NCI-H146 (cell line): ENCODE measurements around the gene ADAMTSL3.

ENCODE experiments used
- DNase-seq: peaks from one replicate; lab custom pipeline; 2025; lab: John Stamatoyannopoulos, UW

The ADAMTSL3 gene

DNA sequence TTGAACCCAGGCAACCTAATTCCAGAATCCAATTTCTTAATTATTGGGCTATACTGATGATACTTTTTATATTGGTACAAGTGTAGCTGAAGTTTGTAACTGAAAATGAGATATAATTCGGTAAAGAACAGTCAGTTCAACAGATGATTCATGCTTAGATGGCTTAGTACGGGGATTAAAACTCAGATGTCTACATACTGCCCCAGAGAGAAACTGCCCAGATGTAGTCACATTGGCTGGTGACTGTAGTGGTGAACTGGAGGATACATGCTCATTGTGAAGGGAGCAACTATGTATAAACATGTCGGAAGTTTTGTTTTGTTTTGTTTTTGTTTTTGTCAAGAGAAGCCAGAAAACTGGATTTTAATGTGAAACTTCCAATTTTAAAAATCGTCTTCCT, 179.6 kb downstream of the ADAMTSL3 start:
- no peak for DNase-seq

DNA sequence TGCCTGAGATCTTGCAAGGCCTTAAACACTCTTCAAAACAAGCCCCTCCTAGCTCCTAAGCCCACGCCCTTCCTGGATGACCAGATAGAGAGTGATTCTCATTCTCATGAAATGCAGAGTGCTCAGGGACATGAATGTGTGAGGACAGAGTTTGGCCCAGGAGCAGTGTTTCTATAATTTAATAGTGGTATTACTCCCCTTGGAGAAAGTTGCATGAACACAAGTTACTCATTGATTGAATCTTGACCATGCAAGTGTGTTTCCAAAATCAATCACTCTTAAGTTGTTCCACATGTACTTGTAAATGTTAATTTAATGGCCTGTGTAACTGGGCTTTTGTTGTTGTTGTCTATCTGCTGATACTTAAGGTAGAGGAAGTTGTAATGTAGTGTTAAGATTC, 181.6 kb downstream of the ADAMTSL3 start:
- no peak for DNase-seq

- peak; percentile 30 for DNase-seq
These were observed 184.1 kb downstream of the ADAMTSL3 start for GRCh38 chr15:83837945-83838571.

GRCh38 chr15:83838763-83839162, 184.8 kb downstream of the ADAMTSL3 start:
- DNase-seq, result no peak

DNA sequence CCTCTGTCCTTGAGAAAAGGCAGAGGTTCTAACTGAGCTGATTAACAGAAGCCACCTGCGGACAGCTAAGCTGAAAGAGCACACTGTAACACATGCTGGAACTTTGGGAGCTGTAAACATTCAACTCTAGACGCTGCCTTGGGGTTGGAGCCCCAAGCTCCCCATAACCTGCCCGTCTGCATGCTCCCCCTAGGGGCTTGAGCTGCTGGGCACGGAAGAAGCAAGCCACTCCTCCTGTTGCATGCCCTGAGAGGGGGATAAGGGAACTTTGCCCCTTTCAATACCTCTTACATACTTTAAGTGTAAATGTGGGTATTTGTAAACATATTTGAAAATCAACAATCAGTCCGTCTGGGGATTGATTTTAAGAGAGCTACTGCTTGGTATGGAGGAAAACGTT, 188.4 kb downstream of the ADAMTSL3 start:
- DNase-seq, result no peak

DNA sequence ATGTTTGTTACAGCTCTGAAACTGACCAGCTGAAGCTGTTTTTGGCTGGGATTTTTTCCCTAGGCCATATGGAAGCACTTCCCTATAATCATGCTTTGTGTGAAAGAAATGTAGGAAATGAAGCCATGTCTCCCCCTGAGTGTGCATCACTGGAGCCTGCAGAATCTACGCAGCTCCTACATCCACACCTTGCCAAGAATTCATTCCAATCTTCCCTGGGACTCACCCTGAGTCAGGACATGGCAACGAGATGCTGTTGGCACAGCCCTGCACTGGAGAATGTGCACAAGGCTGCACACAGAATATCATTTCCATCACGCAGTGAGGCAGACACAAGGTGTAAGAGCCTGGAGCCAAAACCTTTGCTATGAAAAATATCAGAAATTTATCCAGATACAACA, 189.5 kb downstream of the ADAMTSL3 start:
- no peak for DNase-seq

GRCh38 chr15:83844742-83845141, 190.8 kb downstream of the ADAMTSL3 start:
- DNase-seq, result no peak

DNA sequence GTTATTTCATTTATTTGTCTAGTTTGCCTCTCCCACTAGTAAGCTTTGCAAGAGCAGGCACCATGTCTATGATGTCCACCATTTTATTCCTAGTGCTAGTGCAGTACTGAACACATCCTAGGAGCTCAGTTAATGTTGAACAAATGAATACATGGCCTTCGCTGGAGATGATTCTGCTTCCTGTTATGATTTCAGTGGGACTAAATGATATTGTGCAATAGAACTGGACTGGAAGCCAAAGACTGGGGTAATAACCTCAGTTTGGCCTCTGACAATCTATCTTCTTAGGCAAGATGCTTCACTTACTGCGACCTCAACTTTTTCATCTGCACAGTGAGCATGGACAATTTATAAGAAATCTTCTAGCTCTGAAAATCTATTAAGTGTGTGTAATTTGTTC, 191.3 kb downstream of the ADAMTSL3 start:
- DNase-seq, result no peak

DNA sequence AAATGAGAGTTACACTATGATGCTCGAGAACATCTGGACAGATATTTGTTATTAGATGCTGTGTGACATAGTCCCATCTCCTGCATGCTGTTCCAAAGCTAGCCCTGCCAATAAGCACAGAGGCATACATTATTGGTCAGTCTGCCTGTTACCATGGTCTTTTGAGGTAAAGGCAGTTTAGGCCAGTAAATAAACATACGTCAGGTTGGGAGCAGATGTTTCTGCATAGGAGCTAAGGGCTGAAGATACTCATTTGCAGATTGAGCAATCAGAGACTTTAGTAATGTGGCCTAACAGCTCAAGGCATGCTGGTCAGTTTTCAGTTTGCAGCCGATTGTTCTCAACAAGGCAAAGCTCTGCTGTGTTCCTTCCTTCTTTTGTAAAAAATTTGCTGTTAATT, 192.9 kb downstream of the ADAMTSL3 start:
- no peak for DNase-seq

DNA sequence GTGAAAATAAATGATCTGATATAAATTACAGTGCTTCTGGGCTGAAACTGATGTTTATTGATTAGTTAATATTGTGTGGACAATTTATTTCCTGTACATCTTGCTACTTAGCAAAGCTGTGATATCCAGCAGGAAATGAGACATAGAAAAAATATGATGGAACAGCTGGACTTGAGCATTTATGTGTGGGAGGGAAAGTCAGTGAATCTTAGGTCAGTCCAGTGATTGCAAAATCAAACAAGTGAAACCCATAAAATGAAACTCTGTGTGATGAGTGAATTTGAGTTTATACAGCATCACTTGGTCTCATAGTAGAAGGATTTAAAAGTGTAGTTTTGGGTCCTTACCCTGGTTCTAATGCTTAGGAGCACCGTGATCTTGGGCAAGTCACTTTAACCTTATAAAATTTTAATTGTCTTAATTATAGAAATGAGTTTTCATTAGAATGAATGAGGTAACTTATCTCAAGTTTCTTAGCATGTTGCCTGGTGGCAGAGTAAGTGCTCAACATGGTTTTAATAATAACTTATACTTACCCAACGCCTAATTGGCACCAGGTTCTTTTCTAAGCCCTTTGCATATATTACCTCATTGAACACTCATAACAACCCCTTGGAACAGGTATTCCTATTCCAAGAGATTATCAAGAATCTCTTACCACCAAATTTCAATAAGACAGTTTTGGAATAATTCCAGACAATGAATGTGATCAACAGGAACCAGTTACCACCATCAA, 194.6 kb downstream of the ADAMTSL3 start:
- no peak for DNase-seq

GRCh38 chr15:83850015-83850414, 196.1 kb downstream of the ADAMTSL3 start:
- no peak for DNase-seq

DNA sequence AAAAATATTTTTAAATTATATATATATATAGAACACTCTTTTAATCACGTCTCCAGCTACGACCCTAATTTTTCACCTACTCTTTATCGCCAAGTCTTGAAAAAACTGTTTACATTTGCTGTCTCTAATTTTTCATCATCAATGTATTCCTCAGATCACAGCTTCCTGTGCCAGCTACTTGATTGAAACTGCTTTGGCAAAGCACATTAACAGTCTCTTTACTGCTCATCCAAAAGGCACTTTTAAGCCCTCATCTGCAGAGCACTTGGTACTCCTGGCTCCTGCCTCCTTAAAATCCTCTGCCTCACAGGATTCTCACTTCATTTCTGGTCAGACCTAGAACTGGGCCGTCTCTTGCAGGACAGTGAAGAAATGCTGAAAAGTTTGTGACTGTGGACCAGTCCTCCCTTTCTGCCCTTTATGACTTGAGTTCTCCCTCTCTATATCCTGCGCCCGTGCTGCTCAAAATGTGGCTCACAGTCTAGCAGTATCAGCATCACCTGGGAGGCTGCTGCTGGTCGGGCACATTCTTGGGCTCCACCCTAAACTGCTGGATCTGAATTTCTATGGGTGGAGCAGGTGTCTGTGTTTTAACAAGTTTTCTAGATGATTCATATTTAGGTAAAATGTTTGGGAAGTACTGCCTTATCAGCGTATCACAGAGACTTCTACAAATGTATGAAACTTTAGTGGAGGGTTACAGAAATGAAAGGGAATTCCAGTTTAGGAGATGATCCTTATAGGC, 196.8 kb downstream of the ADAMTSL3 start:
- DNase-seq, result no peak

DNA sequence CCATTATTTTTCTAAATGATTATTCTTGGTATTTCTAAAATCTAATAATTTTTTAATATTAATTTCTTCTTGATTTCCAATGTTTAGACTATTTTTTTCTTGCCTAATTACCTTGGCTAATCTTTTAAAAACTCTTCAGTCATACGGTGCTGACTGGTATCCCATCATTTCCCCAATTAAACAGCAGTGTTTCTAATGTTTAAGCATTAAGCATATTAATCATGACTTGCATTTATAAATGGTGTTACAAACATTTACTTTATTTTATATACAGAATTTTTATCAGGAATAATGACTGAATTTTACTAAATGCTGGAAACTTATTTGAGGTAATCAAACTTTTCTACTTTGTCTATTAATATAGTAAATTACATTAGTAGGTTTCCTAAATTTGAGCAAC, 199.3 kb downstream of the ADAMTSL3 start:
- DNase-seq, result no peak

DNA sequence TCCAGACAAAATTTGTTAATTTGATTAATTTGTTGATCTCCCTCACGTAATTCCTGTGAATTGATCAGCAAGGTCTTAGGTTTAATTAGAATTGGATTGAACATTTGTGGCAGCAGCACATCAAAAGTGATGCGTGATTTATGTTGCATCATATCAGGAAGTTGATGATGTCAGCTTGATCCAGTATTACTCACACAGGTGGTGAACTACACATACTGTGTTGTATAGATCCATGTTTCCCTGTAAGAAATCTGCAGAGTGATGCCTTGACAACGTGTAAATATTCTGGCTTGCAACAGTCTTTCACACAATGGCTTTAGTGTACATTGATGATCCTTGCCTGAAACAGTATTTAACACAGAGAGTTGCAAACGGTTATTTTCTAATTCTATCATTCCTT, 200.4 kb downstream of the ADAMTSL3 start:
- DNase-seq, result no peak

DNA sequence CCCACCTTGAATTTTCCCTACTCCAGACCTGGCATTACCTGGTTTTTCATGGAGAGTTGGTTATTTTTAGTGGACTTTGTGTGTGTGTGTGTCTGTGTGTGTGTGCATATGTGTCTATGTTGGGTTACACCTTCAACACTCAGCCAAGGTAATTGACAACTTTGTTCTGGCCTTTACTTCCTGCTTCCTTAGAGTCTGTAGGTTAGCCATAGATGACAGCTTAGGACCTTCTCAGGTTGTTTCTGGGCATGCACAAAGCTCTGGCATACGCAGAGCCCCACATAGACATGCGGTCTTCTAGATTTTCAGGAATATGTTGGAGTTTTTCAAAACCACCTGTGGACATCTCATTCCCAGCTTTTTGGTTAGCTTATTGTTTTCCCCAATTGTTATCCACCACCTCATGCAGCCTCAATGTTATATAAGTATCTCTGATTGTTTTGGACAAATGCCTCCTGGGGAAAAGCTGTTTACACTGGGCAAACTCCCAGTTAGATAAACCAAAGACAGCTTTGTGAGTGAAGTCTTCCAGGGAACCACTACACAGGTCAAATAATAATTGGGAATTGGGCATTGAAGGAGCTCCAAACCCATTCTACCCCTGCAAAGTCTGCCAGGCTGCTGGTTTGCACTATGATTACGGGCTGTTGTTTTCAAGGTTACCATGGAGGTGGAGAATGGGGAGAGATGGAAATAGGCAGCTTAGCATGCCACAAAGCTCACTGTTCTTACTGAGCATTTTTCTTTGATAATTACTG, 201.2 kb downstream of the ADAMTSL3 start:
- DNase-seq, result no peak

DNA sequence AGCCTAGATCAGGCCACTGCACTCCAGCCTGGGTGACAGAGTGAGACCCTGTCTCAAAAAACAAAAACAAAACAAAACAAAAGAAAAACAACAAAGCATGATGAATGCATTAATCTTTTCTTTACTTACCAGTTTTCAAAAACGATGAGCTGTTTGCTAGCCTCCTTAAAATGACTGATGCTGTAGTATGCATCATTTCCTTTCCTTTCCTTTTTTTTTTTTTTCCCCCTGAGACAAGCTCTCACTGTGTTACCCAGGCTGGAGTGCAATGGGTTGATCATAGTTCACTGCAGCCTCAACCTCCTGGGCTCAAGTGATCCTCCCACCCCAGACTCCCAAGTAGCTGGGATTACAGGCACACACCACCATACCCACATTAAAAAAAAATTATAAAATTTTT, 202.0 kb downstream of the ADAMTSL3 start:
- no peak for DNase-seq

DNA sequence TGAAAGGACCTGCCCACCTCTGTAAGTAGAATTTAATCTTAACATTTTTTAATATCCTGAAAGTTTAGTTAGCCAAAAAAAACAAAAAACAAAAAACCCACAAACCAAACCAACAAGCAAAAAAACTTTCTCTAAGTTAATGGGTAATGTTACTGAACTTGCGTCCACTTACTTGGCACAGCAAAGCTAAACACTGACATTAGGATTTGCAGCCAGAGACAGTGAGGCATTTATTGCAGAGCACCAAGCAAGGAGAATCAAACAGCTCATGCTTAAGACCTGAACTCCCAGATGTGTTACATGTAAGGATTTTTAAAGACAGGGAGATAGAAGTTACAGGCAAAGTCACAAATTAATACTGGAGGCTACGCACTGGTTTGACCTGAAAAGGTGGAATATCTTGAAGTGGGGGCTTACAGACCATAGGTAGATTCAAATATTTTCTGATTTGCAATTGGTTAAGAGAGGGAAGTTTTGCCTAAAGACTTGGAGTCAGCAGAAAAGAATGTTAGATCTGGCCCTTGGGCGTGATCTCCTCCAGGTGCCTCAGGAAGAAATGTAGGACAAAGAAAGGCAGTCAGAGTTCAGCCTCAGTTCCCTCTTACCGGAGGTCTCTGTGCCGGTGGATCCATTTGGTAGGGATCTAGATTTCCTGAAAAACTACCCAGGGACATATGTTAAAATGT, 205.0 kb downstream of the ADAMTSL3 start:
- no peak for DNase-seq

- DNase-seq, result no peak
These were observed 212.8 kb downstream of the ADAMTSL3 start for GRCh38 chr15:83866692-83867091.

- DNase-seq, result no peak
These were observed 215.4 kb downstream of the ADAMTSL3 start for GRCh38 chr15:83869341-83869740.

GRCh38 chr15:83871808-83872559, 218.1 kb downstream of the ADAMTSL3 start:
- DNase-seq, result no peak

- no peak for DNase-seq
These were observed 220.0 kb downstream of the ADAMTSL3 start for GRCh38 chr15:83873966-83874365.
